ENCODE results near the gene ZNF654.

GRCh38 chr3:88113311-88114162, 54.5 kb downstream of the ZNF654 start:
- TF ChIP-seq CTCF (IDR thresholded peaks at IDR 0.05) (peak; percentile 26 to 63 (median 56)), POLR2AphosphoS5 (IDR thresholded peaks at IDR 0.05) (no peak), POLR2A (IDR thresholded peaks at IDR 0.05) (no peak)

Data from prostate gland (tissue), 2 donors.